ENCODE measurements around the gene TXNL4A.
A peak's percentile ranks its signal among the peaks of the same experiment; 100 is the strongest.

The TXNL4A gene

DNA sequence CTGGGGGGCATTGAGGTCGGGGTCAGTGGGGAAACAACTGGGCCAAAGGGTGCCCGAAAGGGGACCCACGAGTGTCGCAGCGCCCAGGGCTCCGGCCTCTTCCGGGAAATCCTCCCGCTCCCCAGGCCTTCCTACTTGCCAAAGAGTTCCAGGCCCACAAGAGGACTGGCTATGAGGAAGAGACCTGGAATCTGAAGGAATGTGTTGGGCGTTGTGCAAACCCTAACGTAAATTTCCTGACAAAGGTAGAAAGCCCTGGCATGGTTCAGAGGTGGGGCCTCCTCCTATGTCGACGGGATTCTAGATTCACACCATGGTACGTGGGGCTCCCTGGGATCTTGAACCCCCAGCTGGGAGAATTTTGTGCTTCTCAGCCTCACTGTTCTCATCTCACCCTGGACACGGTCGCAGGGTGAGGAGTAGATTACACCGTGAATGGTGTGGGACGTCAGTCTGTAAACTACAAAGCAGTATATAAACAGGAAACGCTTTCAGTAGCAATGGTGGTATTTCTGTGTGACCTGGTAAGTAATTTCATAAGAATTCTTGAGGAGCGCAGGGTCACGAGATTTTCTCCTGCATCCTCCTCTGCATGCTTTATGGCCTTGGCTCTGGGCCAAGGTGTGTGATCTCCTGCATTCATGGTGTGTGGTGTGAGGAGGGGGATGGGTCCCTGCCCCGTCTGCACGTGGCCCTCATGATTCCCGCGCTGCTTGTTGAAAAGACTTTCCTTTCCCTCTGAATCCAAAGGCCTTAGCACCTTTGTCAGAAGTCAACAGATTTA is 23.1 kb downstream of the TXNL4A start:
- Histone ChIP-seq H3K9me2 (replicated peaks; ENCODE audit: control insufficient read depth, low read length) (no peaks in the 10 kb centered on the region), H3K4me3 (ENCODE audit: low read length) (peak overlapping the region; percentile 74), H3K4me1 (ENCODE audit: control insufficient read depth, low read length) (peaks cover 65% of the 10 kb centered on the region), H4K20me1 (ENCODE audit: control insufficient read depth, insufficient read depth, low read depth, low read length) (no peaks in the 10 kb centered on the region; the same call in 1 of the 2 replicates), H3K27ac (ENCODE audit: low read depth, low read length) (peak overlapping the region; percentile 78), H3K4me2 (ENCODE audit: low read length) (peak overlapping the region; percentile 80), H3F3A (ENCODE audit: control insufficient read depth, insufficient read depth) (peaks cover 29% of the 10 kb centered on the region), H3K79me2 (ENCODE audit: control insufficient read depth, low read length) (peaks cover 56% of the 10 kb centered on the region), H3K27me3 (ENCODE audit: control insufficient read depth, low read length) (no peaks in the 10 kb centered on the region), H3K36me3 (ENCODE audit: control insufficient read depth, low read length) (peaks cover 28% of the 10 kb centered on the region), H3K9me3 (ENCODE audit: control insufficient read depth, insufficient read depth, low read length) (no peaks in the 10 kb centered on the region)
- no peak for TF ChIP-seq EZH2phosphoT487 (IDR thresholded peaks at IDR 0.05; ENCODE audit: borderline replicate concordance, low read length)
- TF ChIP-seq, protein P1, sequence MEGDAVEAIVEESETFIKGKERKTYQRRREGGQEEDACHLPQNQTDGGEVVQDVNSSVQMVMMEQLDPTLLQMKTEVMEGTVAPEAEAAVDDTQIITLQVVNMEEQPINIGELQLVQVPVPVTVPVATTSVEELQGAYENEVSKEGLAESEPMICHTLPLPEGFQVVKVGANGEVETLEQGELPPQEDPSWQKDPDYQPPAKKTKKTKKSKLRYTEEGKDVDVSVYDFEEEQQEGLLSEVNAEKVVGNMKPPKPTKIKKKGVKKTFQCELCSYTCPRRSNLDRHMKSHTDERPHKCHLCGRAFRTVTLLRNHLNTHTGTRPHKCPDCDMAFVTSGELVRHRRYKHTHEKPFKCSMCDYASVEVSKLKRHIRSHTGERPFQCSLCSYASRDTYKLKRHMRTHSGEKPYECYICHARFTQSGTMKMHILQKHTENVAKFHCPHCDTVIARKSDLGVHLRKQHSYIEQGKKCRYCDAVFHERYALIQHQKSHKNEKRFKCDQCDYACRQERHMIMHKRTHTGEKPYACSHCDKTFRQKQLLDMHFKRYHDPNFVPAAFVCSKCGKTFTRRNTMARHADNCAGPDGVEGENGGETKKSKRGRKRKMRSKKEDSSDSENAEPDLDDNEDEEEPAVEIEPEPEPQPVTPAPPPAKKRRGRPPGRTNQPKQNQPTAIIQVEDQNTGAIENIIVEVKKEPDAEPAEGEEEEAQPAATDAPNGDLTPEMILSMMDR (IDR thresholded peaks at IDR 0.05; ENCODE audit: low read depth, low read length, poor library complexity, severe bottlenecking) = no peak

DNA sequence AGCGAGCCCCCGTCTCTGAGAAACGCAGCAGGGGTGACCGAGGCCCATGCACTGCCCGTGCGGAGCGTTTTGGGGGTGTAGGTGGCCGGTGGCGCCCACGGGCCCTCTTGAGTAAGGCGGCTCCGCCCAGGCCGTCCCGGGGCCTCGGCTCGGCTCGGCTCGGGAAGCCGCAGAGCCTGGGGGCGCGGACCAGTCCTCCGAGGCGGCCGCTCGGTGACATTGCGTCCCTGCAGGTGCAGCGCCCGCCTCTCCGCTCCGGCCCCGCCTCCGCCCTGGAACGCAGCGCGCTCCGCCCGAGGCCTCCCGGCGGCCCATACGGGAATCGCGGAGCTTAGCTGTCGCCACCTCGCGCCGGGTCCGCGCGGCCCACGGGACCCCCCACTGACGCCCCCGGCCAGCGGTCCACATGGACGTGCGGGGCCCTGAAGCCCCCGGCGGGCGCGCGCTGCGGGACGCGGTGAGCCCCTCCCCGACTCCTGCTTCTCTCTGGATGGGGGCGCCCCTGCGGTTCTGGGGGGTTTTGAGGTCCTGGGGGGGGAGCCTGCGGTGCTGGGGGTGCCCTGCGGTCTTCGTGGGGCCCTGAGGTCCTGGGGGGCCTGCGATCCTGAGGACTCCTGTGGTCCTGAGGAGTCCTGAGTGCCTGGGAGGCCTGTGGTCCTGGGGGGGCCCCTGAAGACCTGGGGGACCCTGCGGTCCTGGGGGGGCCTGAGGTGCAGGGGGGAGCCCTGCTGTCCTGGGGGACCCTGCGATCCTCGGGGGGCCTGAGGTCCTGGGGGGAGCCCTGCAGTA is 23.8 kb downstream of the TXNL4A start, which contains the start of gene HSBP1L1:
HSBP1L1 (plus strand) TSS at position 314 of the 789 bp plus-strand sequence; CDS start at position 407, 93 bp downstream.
- Histone ChIP-seq H3K27ac (ENCODE audit: low read depth, low read length) (peak within 1 kb of the TSS; percentile 78), H3K4me3 (ENCODE audit: low read length) (peak within 1 kb of the TSS; percentile 74), H3K9me3 (ENCODE audit: control insufficient read depth, insufficient read depth, low read length) (no peaks in the 10 kb centered on the region), H3K4me2 (ENCODE audit: low read length) (peak within 1 kb of the TSS; percentile 80), H3K4me1 (ENCODE audit: control insufficient read depth, low read length) (peaks cover 73% of the 10 kb centered on the region), H3K9me2 (replicated peaks; ENCODE audit: control insufficient read depth, low read length) (no peaks in the 10 kb centered on the region), H4K20me1 (ENCODE audit: control insufficient read depth, insufficient read depth, low read depth, low read length) (no peaks in the 10 kb centered on the region), H3K27me3 (ENCODE audit: control insufficient read depth, low read length) (no peaks in the 10 kb centered on the region), H3F3A (ENCODE audit: control insufficient read depth, insufficient read depth) (peaks cover 22% of the 10 kb centered on the region), H3K79me2 (ENCODE audit: control insufficient read depth, low read length) (peaks cover 48% of the 10 kb centered on the region), H3K36me3 (ENCODE audit: control insufficient read depth, low read length) (peaks cover 20% of the 10 kb centered on the region)
- no peak for TF ChIP-seq EZH2phosphoT487 (IDR thresholded peaks at IDR 0.05; ENCODE audit: borderline replicate concordance, low read length)
- TF ChIP-seq, protein P1 (IDR thresholded peaks at IDR 0.05; ENCODE audit: low read depth, low read length, poor library complexity, severe bottlenecking) = no peak

DNA sequence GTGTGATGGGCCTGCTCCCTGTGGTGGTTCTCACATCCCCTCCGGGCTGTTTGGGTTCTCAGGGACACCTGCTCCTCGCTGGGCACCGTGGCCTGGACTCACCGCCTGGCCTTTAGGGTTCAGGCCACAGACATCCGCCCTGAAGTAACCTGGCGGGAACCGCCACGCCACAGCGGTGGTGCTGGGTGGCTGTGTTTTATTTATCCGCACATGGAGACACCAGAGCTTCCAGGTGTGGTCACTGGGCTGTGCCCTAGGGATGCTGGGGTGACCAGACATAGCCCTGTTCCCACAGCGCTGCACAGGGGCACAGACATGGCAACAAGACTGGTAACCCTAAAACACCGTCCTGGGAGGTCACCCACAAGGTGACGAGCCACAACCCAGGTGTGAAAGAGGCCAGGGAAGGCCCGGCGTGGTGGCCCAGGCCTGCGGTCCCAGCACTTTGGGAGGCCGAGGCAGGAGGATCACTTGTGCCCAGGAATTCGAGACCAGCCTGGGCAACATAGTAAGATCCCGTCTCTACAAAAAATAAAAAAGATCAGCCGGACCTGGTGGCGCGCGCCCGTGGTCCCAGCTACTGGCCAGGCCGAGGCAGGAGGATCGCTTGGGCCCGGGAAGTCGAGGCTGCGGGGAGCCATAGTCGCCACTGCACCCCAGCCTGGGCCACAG is 24.6 kb downstream of the TXNL4A start:
- no peak for TF ChIP-seq EZH2phosphoT487 (IDR thresholded peaks at IDR 0.05; ENCODE audit: borderline replicate concordance, low read length)
- TF ChIP-seq, protein P1 (IDR thresholded peaks at IDR 0.05; ENCODE audit: low read depth, low read length, poor library complexity, severe bottlenecking) = no peak
- Histone ChIP-seq H3F3A (ENCODE audit: control insufficient read depth, insufficient read depth) (peaks cover 21% of the 10 kb centered on the region), H3K4me1 (ENCODE audit: control insufficient read depth, low read length) (peaks cover 75% of the 10 kb centered on the region), H3K36me3 (ENCODE audit: control insufficient read depth, low read length) (peaks cover 17% of the 10 kb centered on the region), H3K27me3 (ENCODE audit: control insufficient read depth, low read length) (no peaks in the 10 kb centered on the region), H3K4me3 (ENCODE audit: low read length) (peak overlapping the region; percentile 74), H3K9me2 (replicated peaks; ENCODE audit: control insufficient read depth, low read length) (no peaks in the 10 kb centered on the region), H3K9me3 (ENCODE audit: control insufficient read depth, insufficient read depth, low read length) (no peaks in the 10 kb centered on the region), H3K27ac (ENCODE audit: low read depth, low read length) (no peak overlapping the region), H4K20me1 (ENCODE audit: control insufficient read depth, insufficient read depth, low read depth, low read length) (no peaks in the 10 kb centered on the region), H3K79me2 (ENCODE audit: control insufficient read depth, low read length) (peaks cover 45% of the 10 kb centered on the region), H3K4me2 (ENCODE audit: low read length) (peak overlapping the region; percentile 80)
